HUES48 (cell line): Measurements from ENCODE around the gene PDCD6IP.

Source experiments
- H3K27ac ChIP-seq: one replicate; pipeline ENCODE4 v1.7.0; 2013; ENCODE audit warnings: low read depth, low read length, inconsistent platforms
- H3K27me3 ChIP-seq: 2 replicates; pipeline ENCODE4 v1.6.1; 2013; ENCODE audit warnings: mild to moderate bottlenecking, low read length; ENCODE audit not compliant: control insufficient read depth, insufficient read depth
- H3K36me3 ChIP-seq: 2 replicates; pipeline ENCODE4 v1.6.1; 2013; ENCODE audit warnings: low read length; ENCODE audit not compliant: control insufficient read depth, insufficient read depth
- H3K4me1 ChIP-seq: 2 replicates; pipeline ENCODE4 v1.6.1; 2013; ENCODE audit warnings: mild to moderate bottlenecking, low read length; ENCODE audit not compliant: control insufficient read depth, insufficient read depth
- H3K4me3 ChIP-seq: 2 replicates; pipeline ENCODE4 v1.5.1; 2013; ENCODE audit warnings: mild to moderate bottlenecking, low read depth, low read length
- H3K9ac ChIP-seq: 2 replicates; pipeline ENCODE4 v1.6.1; 2013; ENCODE audit warnings: mild to moderate bottlenecking, low read depth, low read length, moderate library complexity
- H3K9me3 ChIP-seq: 2 replicates; pipeline ENCODE4 v1.6.1; 2013; ENCODE audit warnings: low read length; ENCODE audit not compliant: control insufficient read depth, insufficient read depth

The PDCD6IP gene

GRCh38 chr3:33914212-33914611 lies 115.8 kb downstream of the PDCD6IP start:
- H3K36me3 ChIP-seq, result no peaks in the 10 kb centered on the region
- no peaks in the 10 kb centered on the region for H3K9me3 ChIP-seq
- H3K27ac ChIP-seq, result no peak overlapping the region
- H3K4me1 ChIP-seq, result peaks cover 2% of the 10 kb centered on the region; the same call in 1 of the 2 replicates
- no peak overlapping the region for H3K9ac ChIP-seq
- no peak overlapping the region for H3K4me3 ChIP-seq
- H3K27me3 ChIP-seq, result no peaks in the 10 kb centered on the region

GRCh38 chr3:33914731-33915379 lies 116.4 kb downstream of the PDCD6IP start:
- Histone ChIP-seq H3K27me3 (no peaks in the 10 kb centered on the region), H3K4me3 (no peak overlapping the region), H3K4me1 (peaks cover 8% of the 10 kb centered on the region), H3K36me3 (no peaks in the 10 kb centered on the region), H3K27ac (no peak overlapping the region), H3K9ac (no peak overlapping the region), H3K9me3 (no peaks in the 10 kb centered on the region)

- H3K9ac ChIP-seq, result no peak overlapping the region
- H3K9me3 ChIP-seq, result no peaks in the 10 kb centered on the region
- no peak overlapping the region for H3K27ac ChIP-seq
- H3K27me3 ChIP-seq, result no peaks in the 10 kb centered on the region
- H3K36me3 ChIP-seq, result no peaks in the 10 kb centered on the region
- peaks cover 8% of the 10 kb centered on the region for H3K4me1 ChIP-seq
- no peak overlapping the region for H3K4me3 ChIP-seq
Measured at GRCh38 chr3:33915796-33916546, 117.5 kb downstream of the PDCD6IP start.

GRCh38 chr3:33918126-33918756 lies 119.8 kb downstream of the PDCD6IP start:
- Histone ChIP-seq H3K9me3 (no peaks in the 10 kb centered on the region), H3K4me3 (no peak overlapping the region), H3K27me3 (no peaks in the 10 kb centered on the region), H3K4me1 (peaks cover 8% of the 10 kb centered on the region), H3K27ac (no peak overlapping the region), H3K9ac (no peak overlapping the region), H3K36me3 (no peaks in the 10 kb centered on the region)
